ENCODE measurements around the gene DERA. TPM values are rescaled to one million over a fixed set of nuclear protein-coding genes. Genes with fewer than 3 reads are reported as not detected.

The DERA gene
- polyA plus RNA-seq, 3 donors = 16.2 to 84.2 (median 83.6) TPM

GRCh38 chr12:15977999-15978951 is 67.1 kb downstream of the DERA start:
- H3K9me3 Mint-ChIP-seq = no peaks in the 10 kb centered on the region

More at GRCh38 chr12:15977999-15978951, 67.1 kb downstream of the DERA start:
- Mint-ChIP-seq H3K36me3 (peaks cover 41 to 60% of the 10 kb centered on the region in 2 donors), H3K4me1 (no peaks in the 10 kb centered on the region), H3K27ac (peak overlapping the region in 1 of 7 donors; percentile 59), H3K27me3 (ENCODE audit: low read depth in 3 of 3) (peaks cover 0 to 2% (median 0%) of the 10 kb centered on the region in 3 donors), H3K4me3 (no peak overlapping the region)
- Histone ChIP-seq H3K4me2 (replicated peaks; ENCODE audit: extremely low read depth, low read length, poor library complexity, severe bottlenecking) (no peak overlapping the region), H4K20me1 (ENCODE audit: insufficient read depth, low read length) (no peaks in the 10 kb centered on the region), H3K27me3 (ENCODE audit: control insufficient read depth in 2 of 2, insufficient read depth in 2 of 2, low read length in 2 of 2) (no peaks in the 10 kb centered on the region), H3K4me1 (ENCODE audit: control insufficient read depth in 1 of 2, insufficient read depth in 2 of 2, low read length in 2 of 2) (no peaks in the 10 kb centered on the region), H3K36me3 (replicated peaks in 1 of 2; ENCODE audit: control insufficient read depth in 1 of 2, insufficient read depth in 2 of 2, low read length in 2 of 2) (peaks cover 13 to 43% of the 10 kb centered on the region in 2 donors), H3K79me2 (ENCODE audit: insufficient read depth, low read length) (no peaks in the 10 kb centered on the region), H3K27ac (ENCODE audit: low read depth in 1 of 2, low read length in 2 of 2) (no peak overlapping the region), H3K9me3 (replicated peaks in 1 of 2; ENCODE audit: control insufficient read depth in 1 of 2, insufficient read depth in 1 of 2, low read length in 2 of 2) (no peaks in the 10 kb centered on the region), H3K9ac (ENCODE audit: insufficient read depth, low read length, poor library complexity, severe bottlenecking) (no peak overlapping the region), H3K4me3 (replicated peaks in 1 of 3; ENCODE audit: low read depth in 2 of 3, low read length in 3 of 3) (no peak overlapping the region), H2AFZ (ENCODE audit: insufficient read depth, low read depth, low read length, poor library complexity, severe bottlenecking) (no peak overlapping the region)
- no peak for TF ChIP-seq CTCF (IDR thresholded peaks at IDR 0.05)
- DNase-seq = no peak
- no CpG with 5 or more reads among the region's 7 CpGs for WGBS (ENCODE audit: insufficient coverage)
- intact Hi-C loops (cut with micrococcal nuclease) = no loop called here

Data from CD14-positive monocyte (primary cell).